HepG2 (cell line): ENCODE data around the gene CPPED1. TPM values are rescaled to one million over a fixed set of nuclear protein-coding genes. Genes with fewer than 3 reads are reported as not detected.

Source experiments
- CC2D1A ChIP-seq: sonication (generic); formaldehyde crosslinking; IDR thresholded peaks from 2 replicates; pipeline ENCODE4 v1.8.1; 2023; ENCODE audit warnings: mild to moderate bottlenecking, missing genetic modification reagents
- GTF2F1 ChIP-seq: fragments of 150-350 bp; IDR thresholded peaks from 2 replicates; pipeline ENCODE4 v1.6.1; 2014; ENCODE audit warnings: low read length
- MYNN ChIP-seq: sonication (generic); formaldehyde crosslinking; IDR thresholded peaks from 2 replicates; pipeline ENCODE4 v1.4.0; 2020; ENCODE audit warnings: mild to moderate bottlenecking, low read depth, missing genetic modification reagents
- NCOA5 ChIP-seq: sonication (generic); formaldehyde crosslinking; IDR thresholded peaks from 2 replicates; pipeline ENCODE4 v1.4.0; 2020; ENCODE audit warnings: missing genetic modification reagents
- RBM22 ChIP-seq: fragments of 200-400 bp; formaldehyde crosslinking; optimal IDR thresholded peaks from 2 replicates; pipeline ENCODE3; 2017; ENCODE audit warnings: mild to moderate bottlenecking, low read length, moderate library complexity
- RCOR2 ChIP-seq: IDR thresholded peaks from 2 replicates; pipeline ENCODE4 v1.6.1; 2016; ENCODE audit warnings: missing biosample characterization, missing genetic modification reagents
- SIN3A ChIP-seq: IDR thresholded peaks from 2 replicates; pipeline ENCODE4 v1.6.1; 2011; ENCODE audit warnings: low read depth, mild to moderate bottlenecking, control low read depth, low read length, borderline replicate concordance
- ZEB1 ChIP-seq: IDR thresholded peaks from 2 replicates; pipeline ENCODE4 v1.6.1; 2012; ENCODE audit warnings: mild to moderate bottlenecking, low read depth, inconsistent platforms; ENCODE audit not compliant: insufficient replicate concordance
- ZNF138 ChIP-seq: sonication (generic); formaldehyde crosslinking; IDR thresholded peaks from 2 replicates; pipeline ENCODE4 v1.5.0; 2020; ENCODE audit warnings: mild to moderate bottlenecking, low read depth, missing genetic modification reagents
- ZNF563 ChIP-seq: sonication (generic); formaldehyde crosslinking; IDR thresholded peaks from 2 replicates; pipeline ENCODE4 v1.8.0; 2022; ENCODE audit warnings: mild to moderate bottlenecking, moderate library complexity, missing genetic modification reagents
- ZNF713 ChIP-seq: sonication (generic); formaldehyde crosslinking; IDR thresholded peaks from 2 replicates; pipeline ENCODE4 v1.4.0; 2020; ENCODE audit warnings: mild to moderate bottlenecking, missing genetic modification reagents
- ZNF781 ChIP-seq: sonication (generic); formaldehyde crosslinking; IDR thresholded peaks from 2 replicates; pipeline ENCODE4 v1.5.1; 2020; ENCODE audit warnings: borderline replicate concordance, mild to moderate bottlenecking, missing genetic modification reagents; ENCODE audit errors: not compliant biosample characterization
- ZNF891 ChIP-seq: sonication (generic); formaldehyde crosslinking; IDR thresholded peaks from 2 replicates; pipeline ENCODE4 v1.5.0; 2020; ENCODE audit warnings: mild to moderate bottlenecking, missing genetic modification reagents
- polyA plus RNA-seq, 8 experiments: library from polyadenylated mRNA; depleted of rRNA in 3 of 8; stranded (reverse) in 7 of 8; unstranded in 1 of 8; fragments of >200 nt; fragmentation: Illumina TruSeq in 4 of 8; extraction: Trizol in 4 of 8; gene quantifications; 2 replicates each; pipeline versions ENCODE4 v1.2.1 to v1.2.3, GENCODE V29; 2011 to 2016; ENCODE audit warnings: low read depth in 4 of 8, missing spikeins in 1 of 8, mixed read lengths in 1 of 8; ENCODE audit not compliant: insufficient read depth in 1 of 8
- total RNA-seq, 5 experiments: library from RNA; depleted of rRNA; stranded (reverse); fragments of >200 nt; fragmentation: Illumina TruSeq; extraction: Trizol; gene quantifications; 2 replicates each; pipeline ENCODE4 v1.2.3, GENCODE V29; 2016; ENCODE audit warnings: low read depth in 1 of 5
- TF ChIP-seq, protein P1 (sequence below): sonication (generic); formaldehyde crosslinking; IDR thresholded peaks from 2 replicates; pipeline ENCODE4 v1.5.1; 2020; ENCODE audit warnings: mild to moderate bottlenecking, missing genetic modification reagents, borderline replicate concordance
- TF ChIP-seq, protein P2 (sequence below): sonication (generic); formaldehyde crosslinking; IDR thresholded peaks from 2 replicates; pipeline ENCODE4 v1.8.0; 2023; ENCODE audit warnings: mild to moderate bottlenecking, missing genetic modification reagents
- TF ChIP-seq, protein P3 (sequence below): sonication (generic); formaldehyde crosslinking; IDR thresholded peaks from 2 replicates; pipeline ENCODE4 v1.4.0; 2020; ENCODE audit warnings: missing genetic modification reagents, borderline replicate concordance
- TF ChIP-seq, protein P4 (sequence below): IDR thresholded peaks from 2 replicates; pipeline ENCODE4 v1.6.1; 2016; ENCODE audit warnings: missing genetic modification reagents, missing compliant biosample characterization
- TF ChIP-seq, protein P5 (sequence below): IDR thresholded peaks from 2 replicates; pipeline ENCODE4 v1.6.1; 2016; ENCODE audit warnings: control low read depth

Gene CPPED1
- total and polyA plus RNA-seq, 2 of the 13 experiments (the other 11 are each of a cell fraction or from before 2014, with no cell fraction given) = 66.6 to 71.3 TPM

DNA sequence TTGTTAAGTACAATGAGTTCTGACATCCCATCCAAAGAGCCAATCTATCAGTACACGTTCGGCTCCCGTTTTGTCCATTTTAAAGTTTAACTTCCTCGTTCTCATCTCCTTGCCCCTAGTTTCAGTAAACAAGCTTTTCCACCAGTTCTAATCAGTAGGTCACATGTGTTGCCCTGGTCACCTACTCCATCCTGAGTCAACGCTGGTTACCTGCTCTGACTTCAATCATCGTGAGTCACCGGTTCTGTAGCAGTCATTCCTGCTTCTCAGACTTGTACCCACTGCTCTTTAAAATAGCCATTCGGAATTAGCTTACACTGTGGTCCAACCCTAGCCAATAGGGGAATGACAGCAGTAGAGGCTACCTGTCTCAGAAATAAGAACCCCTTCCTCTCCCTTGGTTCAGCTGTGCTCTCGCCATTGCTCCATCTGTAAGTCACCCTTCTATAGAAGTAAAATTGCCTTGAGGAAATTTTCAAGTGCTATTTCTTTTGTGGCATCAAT, 191.0 kb downstream of the CPPED1 start (continued):
- TF ChIP-seq GTF2F1 (0 out of 2 replicates have a peak, but pooled peaks have one; percentile 72), ZEB1 (peak; percentile 73), ZNF563 (no peak), SIN3A (no peak), ZNF891 (CRISPR knock-in tag) (no peak), MYNN (CRISPR knock-in tag) (no peak), ZNF781 (CRISPR knock-in tag) (no peak), ZNF713 (CRISPR knock-in tag) (no peak), NCOA5 (CRISPR knock-in tag) (no peak), RBM22 (no peak), CC2D1A (no peak), RCOR2 (CRISPR knock-in tag) (peak; percentile 28; the same call in 1 of the 2 replicates), ZNF138 (CRISPR knock-in tag) (no peak)
- TF ChIP-seq, protein P1, sequence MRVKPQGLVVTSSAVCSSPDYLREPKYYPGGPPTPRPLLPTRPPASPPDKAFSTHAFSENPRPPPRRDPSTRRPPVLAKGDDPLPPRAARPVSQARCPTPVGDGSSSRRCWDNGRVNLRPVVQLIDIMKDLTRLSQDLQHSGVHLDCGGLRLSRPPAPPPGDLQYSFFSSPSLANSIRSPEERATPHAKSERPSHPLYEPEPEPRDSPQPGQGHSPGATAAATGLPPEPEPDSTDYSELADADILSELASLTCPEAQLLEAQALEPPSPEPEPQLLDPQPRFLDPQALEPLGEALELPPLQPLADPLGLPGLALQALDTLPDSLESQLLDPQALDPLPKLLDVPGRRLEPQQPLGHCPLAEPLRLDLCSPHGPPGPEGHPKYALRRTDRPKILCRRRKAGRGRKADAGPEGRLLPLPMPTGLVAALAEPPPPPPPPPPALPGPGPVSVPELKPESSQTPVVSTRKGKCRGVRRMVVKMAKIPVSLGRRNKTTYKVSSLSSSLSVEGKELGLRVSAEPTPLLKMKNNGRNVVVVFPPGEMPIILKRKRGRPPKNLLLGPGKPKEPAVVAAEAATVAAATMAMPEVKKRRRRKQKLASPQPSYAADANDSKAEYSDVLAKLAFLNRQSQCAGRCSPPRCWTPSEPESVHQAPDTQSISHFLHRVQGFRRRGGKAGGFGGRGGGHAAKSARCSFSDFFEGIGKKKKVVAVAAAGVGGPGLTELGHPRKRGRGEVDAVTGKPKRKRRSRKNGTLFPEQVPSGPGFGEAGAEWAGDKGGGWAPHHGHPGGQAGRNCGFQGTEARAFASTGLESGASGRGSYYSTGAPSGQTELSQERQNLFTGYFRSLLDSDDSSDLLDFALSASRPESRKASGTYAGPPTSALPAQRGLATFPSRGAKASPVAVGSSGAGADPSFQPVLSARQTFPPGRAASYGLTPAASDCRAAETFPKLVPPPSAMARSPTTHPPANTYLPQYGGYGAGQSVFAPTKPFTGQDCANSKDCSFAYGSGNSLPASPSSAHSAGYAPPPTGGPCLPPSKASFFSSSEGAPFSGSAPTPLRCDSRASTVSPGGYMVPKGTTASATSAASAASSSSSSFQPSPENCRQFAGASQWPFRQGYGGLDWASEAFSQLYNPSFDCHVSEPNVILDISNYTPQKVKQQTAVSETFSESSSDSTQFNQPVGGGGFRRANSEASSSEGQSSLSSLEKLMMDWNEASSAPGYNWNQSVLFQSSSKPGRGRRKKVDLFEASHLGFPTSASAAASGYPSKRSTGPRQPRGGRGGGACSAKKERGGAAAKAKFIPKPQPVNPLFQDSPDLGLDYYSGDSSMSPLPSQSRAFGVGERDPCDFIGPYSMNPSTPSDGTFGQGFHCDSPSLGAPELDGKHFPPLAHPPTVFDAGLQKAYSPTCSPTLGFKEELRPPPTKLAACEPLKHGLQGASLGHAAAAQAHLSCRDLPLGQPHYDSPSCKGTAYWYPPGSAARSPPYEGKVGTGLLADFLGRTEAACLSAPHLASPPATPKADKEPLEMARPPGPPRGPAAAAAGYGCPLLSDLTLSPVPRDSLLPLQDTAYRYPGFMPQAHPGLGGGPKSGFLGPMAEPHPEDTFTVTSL = peak; percentile 93
- TF ChIP-seq, protein P2, sequence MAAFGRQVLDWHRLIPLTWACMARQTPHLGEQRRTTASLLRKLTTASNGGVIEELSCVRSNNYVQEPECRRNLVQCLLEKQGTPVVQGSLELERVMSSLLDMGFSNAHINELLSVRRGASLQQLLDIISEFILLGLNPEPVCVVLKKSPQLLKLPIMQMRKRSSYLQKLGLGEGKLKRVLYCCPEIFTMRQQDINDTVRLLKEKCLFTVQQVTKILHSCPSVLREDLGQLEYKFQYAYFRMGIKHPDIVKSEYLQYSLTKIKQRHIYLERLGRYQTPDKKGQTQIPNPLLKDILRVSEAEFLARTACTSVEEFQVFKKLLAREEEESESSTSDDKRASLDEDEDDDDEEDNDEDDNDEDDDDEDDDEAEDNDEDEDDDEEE (CRISPR knock-in tag) = no peak
- TF ChIP-seq, protein P3, sequence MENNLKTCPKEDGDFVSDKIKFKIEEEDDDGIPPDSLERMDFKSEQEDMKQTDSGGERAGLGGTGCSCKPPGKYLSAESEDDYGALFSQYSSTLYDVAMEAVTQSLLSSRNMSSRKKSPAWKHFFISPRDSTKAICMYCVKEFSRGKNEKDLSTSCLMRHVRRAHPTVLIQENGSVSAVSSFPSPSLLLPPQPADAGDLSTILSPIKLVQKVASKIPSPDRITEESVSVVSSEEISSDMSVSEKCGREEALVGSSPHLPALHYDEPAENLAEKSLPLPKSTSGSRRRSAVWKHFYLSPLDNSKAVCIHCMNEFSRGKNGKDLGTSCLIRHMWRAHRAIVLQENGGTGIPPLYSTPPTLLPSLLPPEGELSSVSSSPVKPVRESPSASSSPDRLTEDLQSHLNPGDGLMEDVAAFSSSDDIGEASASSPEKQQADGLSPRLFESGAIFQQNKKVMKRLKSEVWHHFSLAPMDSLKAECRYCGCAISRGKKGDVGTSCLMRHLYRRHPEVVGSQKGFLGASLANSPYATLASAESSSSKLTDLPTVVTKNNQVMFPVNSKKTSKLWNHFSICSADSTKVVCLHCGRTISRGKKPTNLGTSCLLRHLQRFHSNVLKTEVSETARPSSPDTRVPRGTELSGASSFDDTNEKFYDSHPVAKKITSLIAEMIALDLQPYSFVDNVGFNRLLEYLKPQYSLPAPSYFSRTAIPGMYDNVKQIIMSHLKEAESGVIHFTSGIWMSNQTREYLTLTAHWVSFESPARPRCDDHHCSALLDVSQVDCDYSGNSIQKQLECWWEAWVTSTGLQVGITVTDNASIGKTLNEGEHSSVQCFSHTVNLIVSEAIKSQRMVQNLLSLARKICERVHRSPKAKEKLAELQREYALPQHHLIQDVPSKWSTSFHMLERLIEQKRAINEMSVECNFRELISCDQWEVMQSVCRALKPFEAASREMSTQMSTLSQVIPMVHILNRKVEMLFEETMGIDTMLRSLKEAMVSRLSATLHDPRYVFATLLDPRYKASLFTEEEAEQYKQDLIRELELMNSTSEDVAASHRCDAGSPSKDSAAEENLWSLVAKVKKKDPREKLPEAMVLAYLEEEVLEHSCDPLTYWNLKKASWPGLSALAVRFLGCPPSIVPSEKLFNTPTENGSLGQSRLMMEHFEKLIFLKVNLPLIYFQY (CRISPR knock-in tag) = peak; percentile 63; the same call in 1 of the 2 replicates
- TF ChIP-seq, protein P4, sequence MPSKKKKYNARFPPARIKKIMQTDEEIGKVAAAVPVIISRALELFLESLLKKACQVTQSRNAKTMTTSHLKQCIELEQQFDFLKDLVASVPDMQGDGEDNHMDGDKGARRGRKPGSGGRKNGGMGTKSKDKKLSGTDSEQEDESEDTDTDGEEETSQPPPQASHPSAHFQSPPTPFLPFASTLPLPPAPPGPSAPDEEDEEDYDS = peak; percentile 73; the same call in 1 of the 2 replicates
- TF ChIP-seq, protein P5, sequence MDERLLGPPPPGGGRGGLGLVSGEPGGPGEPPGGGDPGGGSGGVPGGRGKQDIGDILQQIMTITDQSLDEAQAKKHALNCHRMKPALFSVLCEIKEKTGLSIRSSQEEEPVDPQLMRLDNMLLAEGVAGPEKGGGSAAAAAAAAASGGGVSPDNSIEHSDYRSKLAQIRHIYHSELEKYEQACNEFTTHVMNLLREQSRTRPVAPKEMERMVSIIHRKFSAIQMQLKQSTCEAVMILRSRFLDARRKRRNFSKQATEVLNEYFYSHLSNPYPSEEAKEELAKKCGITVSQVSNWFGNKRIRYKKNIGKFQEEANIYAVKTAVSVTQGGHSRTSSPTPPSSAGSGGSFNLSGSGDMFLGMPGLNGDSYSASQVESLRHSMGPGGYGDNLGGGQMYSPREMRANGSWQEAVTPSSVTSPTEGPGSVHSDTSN (CRISPR knock-in tag) = no peak
